OCI-LY1 (cell line): ENCODE results near the gene HCST.

Source experiments
- EZH2 ChIP-seq: fragments of 200-600 bp; sonication (generic), shearing (Covaris generic); IDR thresholded peaks from 2 replicates; pipeline ENCODE4 v1.8.0; 2017; ENCODE audit warnings: borderline replicate concordance, mixed run types, mild to moderate bottlenecking, antibody characterized with exemption, low read length, moderate library complexity, mixed read lengths
- TF ChIP-seq, protein P1 (sequence below): fragments of 200-600 bp; sonication (generic), shearing (Covaris generic); IDR thresholded peaks from 2 replicates; pipeline ENCODE4 v1.5.1; 2017; ENCODE audit warnings: mild to moderate bottlenecking, antibody characterized with exemption, low read length, moderate library complexity, mixed read lengths

DNA sequence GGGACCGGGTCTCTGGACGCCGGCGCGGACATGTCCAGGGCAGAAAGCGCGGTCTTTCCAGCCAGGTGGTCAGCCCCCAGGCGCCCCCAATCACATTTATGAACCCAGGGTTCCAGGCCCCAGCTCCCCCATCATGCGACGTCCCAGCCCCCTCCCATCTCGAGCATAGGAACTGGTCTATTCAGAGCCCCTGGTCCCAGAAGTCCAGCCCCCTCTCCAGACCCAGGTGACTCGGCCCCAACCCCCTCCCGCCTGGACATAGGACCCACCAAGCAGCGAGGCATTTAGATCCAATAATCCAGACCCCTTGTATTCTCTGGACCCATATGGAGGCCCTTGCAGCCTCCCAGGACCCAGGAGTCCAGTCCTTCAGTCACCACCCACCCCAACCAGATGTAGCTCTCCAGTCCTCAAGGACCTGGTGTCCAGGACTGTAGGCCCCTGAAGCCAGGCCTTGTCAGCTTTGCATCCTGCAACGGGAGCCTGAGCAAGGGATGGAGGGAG is 33.5 kb upstream of the HCST start:
- TF ChIP-seq, protein P1, sequence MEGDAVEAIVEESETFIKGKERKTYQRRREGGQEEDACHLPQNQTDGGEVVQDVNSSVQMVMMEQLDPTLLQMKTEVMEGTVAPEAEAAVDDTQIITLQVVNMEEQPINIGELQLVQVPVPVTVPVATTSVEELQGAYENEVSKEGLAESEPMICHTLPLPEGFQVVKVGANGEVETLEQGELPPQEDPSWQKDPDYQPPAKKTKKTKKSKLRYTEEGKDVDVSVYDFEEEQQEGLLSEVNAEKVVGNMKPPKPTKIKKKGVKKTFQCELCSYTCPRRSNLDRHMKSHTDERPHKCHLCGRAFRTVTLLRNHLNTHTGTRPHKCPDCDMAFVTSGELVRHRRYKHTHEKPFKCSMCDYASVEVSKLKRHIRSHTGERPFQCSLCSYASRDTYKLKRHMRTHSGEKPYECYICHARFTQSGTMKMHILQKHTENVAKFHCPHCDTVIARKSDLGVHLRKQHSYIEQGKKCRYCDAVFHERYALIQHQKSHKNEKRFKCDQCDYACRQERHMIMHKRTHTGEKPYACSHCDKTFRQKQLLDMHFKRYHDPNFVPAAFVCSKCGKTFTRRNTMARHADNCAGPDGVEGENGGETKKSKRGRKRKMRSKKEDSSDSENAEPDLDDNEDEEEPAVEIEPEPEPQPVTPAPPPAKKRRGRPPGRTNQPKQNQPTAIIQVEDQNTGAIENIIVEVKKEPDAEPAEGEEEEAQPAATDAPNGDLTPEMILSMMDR = no peak
- TF ChIP-seq EZH2 = no peak
